ENCODE data around the gene PRRT1.
A peak's percentile ranks its signal among the peaks of the same experiment; 100 is the strongest.

The PRRT1 gene

GRCh38 chr6:32190054-32190851 is 38.5 kb upstream of the PRRT1 start, which contains the start of gene PBX2:
Gene PBX2, minus strand, starts transcription at chr6:32190202. Its CDS starts 287 bp downstream, at chr6:32189915.
- peak within 1 kb of the TSS; percentile 87 for H3K27ac ChIP-seq
- no peak for TF ChIP-seq CTCF (IDR thresholded peaks at IDR 0.05)

- H3K27ac ChIP-seq: peak overlapping the region; percentile 87
- no peak for TF ChIP-seq CTCF (IDR thresholded peaks at IDR 0.05)
- TF ChIP-seq ZFX (IDR thresholded peaks at IDR 0.05; ENCODE audit: borderline replicate concordance): no peak
Observed at GRCh38 chr6:32189742-32190053, 38.0 kb upstream of the PRRT1 start.

- no peak for TF ChIP-seq ZFX (IDR thresholded peaks at IDR 0.05; ENCODE audit: borderline replicate concordance)
- no peak for TF ChIP-seq CTCF (IDR thresholded peaks at IDR 0.05)
- peak overlapping the region; percentile 87 for H3K27ac ChIP-seq
Observed at GRCh38 chr6:32189069-32189741, 37.5 kb upstream of the PRRT1 start.

GRCh38 chr6:32188381-32189068 is 36.8 kb upstream of the PRRT1 start:
- TF ChIP-seq ZFX (IDR thresholded peaks at IDR 0.05; ENCODE audit: borderline replicate concordance) (no peak), CTCF (IDR thresholded peaks at IDR 0.05) (no peak)
- peak overlapping the region; percentile 87 for H3K27ac ChIP-seq

GRCh38 chr6:32187725-32188380 is 36.1 kb upstream of the PRRT1 start:
- H3K27ac ChIP-seq: peak overlapping the region; percentile 87

- no peak for TF ChIP-seq ZFX (IDR thresholded peaks at IDR 0.05; ENCODE audit: borderline replicate concordance)
- TF ChIP-seq CTCF (IDR thresholded peaks at IDR 0.05): no peak
- H3K27ac ChIP-seq: peak overlapping the region; percentile 87
Observed at GRCh38 chr6:32187009-32187709, 35.4 kb upstream of the PRRT1 start.

GRCh38 chr6:32186151-32186840 is 34.6 kb upstream of the PRRT1 start:
- peak overlapping the region; percentile 87 for H3K27ac ChIP-seq

- H3K27ac ChIP-seq: peak overlapping the region; percentile 87
Observed at GRCh38 chr6:32185681-32186131, 34.0 kb upstream of the PRRT1 start.

All from 22Rv1 (cell line).